Neural progenitor cell (in vitro differentiated cells): ENCODE measurements around the gene SLFN13. TPM values are rescaled to one million over a fixed set of nuclear protein-coding genes. Genes with fewer than 3 reads are reported as not detected.
A peak's percentile ranks its signal among the peaks of the same experiment; 100 is the strongest.

Source experiments
- DNase-seq: peaks from one replicate; pipeline ENCODE4 v3.0.0-alpha.2; 2016; ENCODE audit warnings: low spot score
- H2AFZ ChIP-seq: fragments of 200-600 bp; sonication (generic); replicated peaks from 2 replicates; pipeline ENCODE4 v1.6.1; 2016; ENCODE audit warnings: antibody characterized with exemption
- H3F3A ChIP-seq: fragments of 200-600 bp; sonication (generic); 2 replicates; pipeline ENCODE4 v1.6.1; 2016; ENCODE audit warnings: antibody characterized with exemption, low read depth
- H3K27ac ChIP-seq: fragments of 200-600 bp; sonication (generic); 2 replicates; pipeline ENCODE4 v1.5.1; 2016; ENCODE audit warnings: mild to moderate bottlenecking
- H3K27me3 ChIP-seq: fragments of 200-600 bp; sonication (generic); 2 replicates; pipeline ENCODE4 v1.6.1; 2016; ENCODE audit warnings: mild to moderate bottlenecking, moderate library complexity
- H3K36me3 ChIP-seq: fragments of 200-600 bp; sonication (generic); 2 replicates; pipeline ENCODE4 v1.5.1; 2016
- H3K4me1 ChIP-seq: fragments of 200-600 bp; sonication (generic); 2 replicates; pipeline ENCODE4 v1.6.1; 2016; ENCODE audit warnings: mixed run types
- H3K4me2 ChIP-seq: fragments of 200-600 bp; sonication (generic); 2 replicates; pipeline ENCODE4 v1.6.1; 2016
- H3K4me3 ChIP-seq: fragments of 200-600 bp; sonication (generic); 2 replicates; pipeline ENCODE4 v1.5.1; 2016
- H3K79me2 ChIP-seq: fragments of 200-600 bp; sonication (generic); 2 replicates; pipeline ENCODE4 v1.6.1; 2016; ENCODE audit warnings: low read depth
- H3K9ac ChIP-seq: fragments of 200-600 bp; sonication (generic); 2 replicates; pipeline ENCODE4 v1.6.1; 2016
- H3K9me3 ChIP-seq: fragments of 200-600 bp; sonication (generic); 2 replicates; pipeline ENCODE4 v1.5.1; 2016; ENCODE audit warnings: low read depth
- H4K20me1 ChIP-seq: fragments of 200-600 bp; sonication (generic); 2 replicates; pipeline ENCODE4 v1.6.1; 2016; ENCODE audit warnings: low read depth
- H3K27ac Mint-ChIP-seq: 3 replicates; pipeline ENCODE4 v1.8.0; 2021; ENCODE audit warnings: mixed read lengths
- H3K27me3 Mint-ChIP-seq: 2 replicates; pipeline ENCODE4 v1.8.0; 2022; ENCODE audit warnings: low read depth, mild to moderate bottlenecking, inconsistent platforms, moderate library complexity, mixed read lengths; ENCODE audit not compliant: insufficient read depth
- H3K36me3 Mint-ChIP-seq: 3 replicates; pipeline ENCODE4 v1.8.0; 2021; ENCODE audit warnings: mixed read lengths
- H3K4me1 Mint-ChIP-seq: 3 replicates; pipeline ENCODE4 v1.8.0; 2021; ENCODE audit warnings: mixed read lengths
- H3K4me3 Mint-ChIP-seq: 3 replicates; pipeline ENCODE4 v1.8.0; 2021; ENCODE audit warnings: mild to moderate bottlenecking, moderate library complexity, mixed read lengths
- H3K9me3 Mint-ChIP-seq: 3 replicates; pipeline ENCODE4 v1.8.0; 2020; ENCODE audit warnings: mixed read lengths
- CTCF ChIP-seq: fragments of 200-600 bp; sonication (generic); IDR thresholded peaks from 2 replicates; pipeline ENCODE4 v1.5.1; 2017; ENCODE audit warnings: antibody characterized with exemption, mild to moderate bottlenecking
- EZH2 ChIP-seq: fragments of 200-600 bp; sonication (generic); IDR thresholded peaks from 2 replicates; pipeline ENCODE4 v1.6.1; 2017; ENCODE audit warnings: antibody characterized with exemption, mild to moderate bottlenecking, moderate library complexity
- EZH2phosphoT487 ChIP-seq: fragments of 200-600 bp; sonication (generic); IDR thresholded peaks from 2 replicates; pipeline ENCODE4 v1.6.1; 2017; ENCODE audit warnings: antibody characterized with exemption
- total RNA-seq: library from RNA; depleted of rRNA; stranded (reverse); fragments of >200 nt; gene quantifications from 2 replicates; pipeline ENCODE4 v1.2.3, GENCODE V29; 2015; ENCODE audit warnings: low replicate concordance

The SLFN13 gene
- total RNA-seq, 1 donor from 2014 or later = 0.88 TPM

- Histone ChIP-seq H3K9me3 (no peaks in the 10 kb centered on the region), H3K4me2 (peak overlapping the region; percentile 42), H3F3A (no peaks in the 10 kb centered on the region), H3K36me3 (no peaks in the 10 kb centered on the region), H3K9ac (no peak overlapping the region), H3K4me1 (no peaks in the 10 kb centered on the region), H3K4me3 (peak overlapping the region; percentile 2), H4K20me1 (no peaks in the 10 kb centered on the region), H3K79me2 (no peaks in the 10 kb centered on the region), H3K27ac (no peak overlapping the region), H2AFZ (no peak overlapping the region), H3K27me3 (peaks cover 100% of the 10 kb centered on the region)
- H3K27ac Mint-ChIP-seq = no peak overlapping the region
- H3K4me3 Mint-ChIP-seq = peak overlapping the region; percentile 76
- H3K36me3 Mint-ChIP-seq = no peaks in the 10 kb centered on the region
- peak; percentile 63 for TF ChIP-seq EZH2phosphoT487
- TF ChIP-seq CTCF = no peak
- peak; percentile 88 for TF ChIP-seq EZH2
- DNase-seq = no peak
- H3K4me1 Mint-ChIP-seq = peaks cover 7% of the 10 kb centered on the region
- peaks cover 75% of the 10 kb centered on the region for H3K27me3 Mint-ChIP-seq
- peaks cover 26% of the 10 kb centered on the region for H3K9me3 Mint-ChIP-seq
Observed at GRCh38 chr17:35486920-35487732, 38.6 kb upstream of the SLFN13 start.

- no peak overlapping the region for H3K9ac ChIP-seq
- H3K27me3 ChIP-seq = peaks cover 92% of the 10 kb centered on the region
- no peaks in the 10 kb centered on the region for H3K4me1 ChIP-seq
- H3K4me3 Mint-ChIP-seq = no peak overlapping the region
- no peak overlapping the region for H3K4me2 ChIP-seq
- H3K27ac Mint-ChIP-seq = no peak overlapping the region
- no peaks in the 10 kb centered on the region for H3K79me2 ChIP-seq
- no peak overlapping the region for H3K27ac ChIP-seq
- H3K9me3 ChIP-seq = no peaks in the 10 kb centered on the region
- H3K9me3 Mint-ChIP-seq = peaks cover 3% of the 10 kb centered on the region
- no peaks in the 10 kb centered on the region for H4K20me1 ChIP-seq
- no peak for TF ChIP-seq EZH2phosphoT487
- TF ChIP-seq EZH2 = no peak
- no peak for TF ChIP-seq CTCF
- no peak overlapping the region for H2AFZ ChIP-seq
- H3K36me3 Mint-ChIP-seq = no peaks in the 10 kb centered on the region
- H3K4me3 ChIP-seq = no peak overlapping the region
- DNase-seq = no peak
- H3K36me3 ChIP-seq = no peaks in the 10 kb centered on the region
- H3K27me3 Mint-ChIP-seq = peaks cover 23% of the 10 kb centered on the region
- no peaks in the 10 kb centered on the region for H3K4me1 Mint-ChIP-seq
- no peaks in the 10 kb centered on the region for H3F3A ChIP-seq
Observed at GRCh38 chr17:35479271-35479670, 30.7 kb upstream of the SLFN13 start.

- Histone ChIP-seq H2AFZ (no peak overlapping the region), H3K27me3 (peaks cover 78% of the 10 kb centered on the region), H3F3A (no peaks in the 10 kb centered on the region), H3K4me1 (no peaks in the 10 kb centered on the region), H3K79me2 (no peaks in the 10 kb centered on the region), H3K27ac (no peak overlapping the region), H3K4me3 (no peak overlapping the region), H3K9me3 (no peaks in the 10 kb centered on the region), H3K36me3 (no peaks in the 10 kb centered on the region), H3K4me2 (no peak overlapping the region), H3K9ac (no peak overlapping the region), H4K20me1 (no peaks in the 10 kb centered on the region)
- Mint-ChIP-seq H3K27me3 (peaks cover 23% of the 10 kb centered on the region), H3K4me1 (no peaks in the 10 kb centered on the region), H3K4me3 (no peak overlapping the region), H3K27ac (no peak overlapping the region), H3K36me3 (no peaks in the 10 kb centered on the region), H3K9me3 (no peaks in the 10 kb centered on the region)
- TF ChIP-seq EZH2phosphoT487 (no peak), CTCF (no peak), EZH2 (no peak)
- DNase-seq = no peak
Observed at GRCh38 chr17:35477248-35477647, 28.7 kb upstream of the SLFN13 start.
